Coronary artery (tissue), 2 donors: Measurements from ENCODE around the gene GRIK3.

ENCODE experiments used
- DNase-seq: peaks from one replicate; pipeline ENCODE4 v3.0.0-alpha.2; 2017; ENCODE audit warnings: low spot score
- H3K27ac ChIP-seq, 2 donors: fragments of 200-600 bp; sonication (generic); one replicate each; pipeline ENCODE4 v1.5.1; 2016 to 2019
- H3K4me3 ChIP-seq: fragments of 200-600 bp; sonication (generic); 2 replicates; pipeline ENCODE4 v1.5.1; 2016; ENCODE audit warnings: mild to moderate bottlenecking, moderate library complexity
- TF ChIP-seq, protein P1 (sequence below): fragments of 200-600 bp; sonication (generic); IDR thresholded peaks from one replicate; pipeline ENCODE4 v1.5.1; 2019; ENCODE audit warnings: antibody characterized with exemption

Gene GRIK3

DNA sequence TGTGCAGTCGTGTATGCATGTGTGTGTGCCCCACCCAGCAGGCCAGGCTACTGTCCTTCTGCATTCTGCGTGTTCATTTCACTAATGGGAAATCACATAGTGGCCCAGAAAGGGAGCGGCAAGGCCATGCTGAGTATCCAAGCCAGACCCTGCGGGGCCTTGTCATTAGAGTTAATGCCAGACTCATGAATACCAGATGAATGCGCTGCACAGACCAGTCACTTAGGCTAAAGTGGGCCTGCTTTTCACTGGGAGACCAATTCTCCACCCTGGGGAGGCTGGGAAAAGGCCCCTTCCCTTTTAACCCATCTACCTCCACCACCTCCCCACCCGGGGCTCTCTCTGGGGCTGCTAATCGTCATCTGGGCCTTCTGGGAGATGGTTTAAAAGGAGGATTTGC lies 17.0 kb upstream of the GRIK3 start:
- no peak overlapping the region for H3K27ac ChIP-seq
- no peak overlapping the region for H3K4me3 ChIP-seq
- no peak for DNase-seq
- TF ChIP-seq, protein P1, sequence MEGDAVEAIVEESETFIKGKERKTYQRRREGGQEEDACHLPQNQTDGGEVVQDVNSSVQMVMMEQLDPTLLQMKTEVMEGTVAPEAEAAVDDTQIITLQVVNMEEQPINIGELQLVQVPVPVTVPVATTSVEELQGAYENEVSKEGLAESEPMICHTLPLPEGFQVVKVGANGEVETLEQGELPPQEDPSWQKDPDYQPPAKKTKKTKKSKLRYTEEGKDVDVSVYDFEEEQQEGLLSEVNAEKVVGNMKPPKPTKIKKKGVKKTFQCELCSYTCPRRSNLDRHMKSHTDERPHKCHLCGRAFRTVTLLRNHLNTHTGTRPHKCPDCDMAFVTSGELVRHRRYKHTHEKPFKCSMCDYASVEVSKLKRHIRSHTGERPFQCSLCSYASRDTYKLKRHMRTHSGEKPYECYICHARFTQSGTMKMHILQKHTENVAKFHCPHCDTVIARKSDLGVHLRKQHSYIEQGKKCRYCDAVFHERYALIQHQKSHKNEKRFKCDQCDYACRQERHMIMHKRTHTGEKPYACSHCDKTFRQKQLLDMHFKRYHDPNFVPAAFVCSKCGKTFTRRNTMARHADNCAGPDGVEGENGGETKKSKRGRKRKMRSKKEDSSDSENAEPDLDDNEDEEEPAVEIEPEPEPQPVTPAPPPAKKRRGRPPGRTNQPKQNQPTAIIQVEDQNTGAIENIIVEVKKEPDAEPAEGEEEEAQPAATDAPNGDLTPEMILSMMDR: no peak

DNA sequence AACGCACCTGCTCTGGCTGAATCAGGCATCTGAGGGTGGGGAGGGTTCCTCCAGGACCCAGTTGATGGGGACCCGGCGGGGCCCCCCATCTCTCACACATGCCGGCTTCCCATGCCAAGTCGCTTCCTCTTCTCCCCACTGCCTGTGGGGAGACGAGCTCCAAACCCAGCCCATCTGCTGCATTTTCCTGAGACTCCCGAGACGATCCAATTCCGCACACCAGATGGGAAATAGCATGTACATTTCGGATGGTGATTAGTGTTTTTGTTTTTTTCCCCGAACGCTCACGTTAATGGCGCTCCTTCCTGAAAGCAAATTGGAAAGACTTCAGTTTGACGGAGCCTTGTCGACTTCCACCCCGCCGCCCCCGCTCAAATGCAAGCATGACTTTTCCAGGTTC lies 13.2 kb upstream of the GRIK3 start:
- no peak overlapping the region for H3K4me3 ChIP-seq
- no peak overlapping the region for H3K27ac ChIP-seq
- no peak for DNase-seq
- TF ChIP-seq, protein P1: no peak

DNA sequence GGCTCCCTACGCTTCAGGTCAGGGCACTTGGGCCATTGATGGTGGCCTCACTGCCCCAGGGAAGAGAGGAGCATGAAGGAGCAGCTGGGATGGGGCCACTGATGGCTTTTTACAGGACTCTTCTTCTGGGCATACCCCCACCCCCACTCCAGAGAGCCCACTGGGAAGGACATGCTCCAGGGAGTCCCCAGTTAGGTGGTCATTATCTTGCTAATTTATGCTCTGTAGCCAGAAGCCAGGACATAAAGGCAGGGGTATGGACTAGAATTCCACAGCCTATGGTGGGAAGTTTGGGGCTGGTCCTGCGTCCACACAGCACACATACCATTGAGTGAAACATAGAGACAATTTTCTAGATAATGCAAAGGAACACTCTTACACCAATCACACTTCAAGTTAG lies 8.8 kb upstream of the GRIK3 start:
- no peak for DNase-seq
- no peak overlapping the region for H3K4me3 ChIP-seq
- TF ChIP-seq, protein P1: no peak
- no peak overlapping the region for H3K27ac ChIP-seq

DNA sequence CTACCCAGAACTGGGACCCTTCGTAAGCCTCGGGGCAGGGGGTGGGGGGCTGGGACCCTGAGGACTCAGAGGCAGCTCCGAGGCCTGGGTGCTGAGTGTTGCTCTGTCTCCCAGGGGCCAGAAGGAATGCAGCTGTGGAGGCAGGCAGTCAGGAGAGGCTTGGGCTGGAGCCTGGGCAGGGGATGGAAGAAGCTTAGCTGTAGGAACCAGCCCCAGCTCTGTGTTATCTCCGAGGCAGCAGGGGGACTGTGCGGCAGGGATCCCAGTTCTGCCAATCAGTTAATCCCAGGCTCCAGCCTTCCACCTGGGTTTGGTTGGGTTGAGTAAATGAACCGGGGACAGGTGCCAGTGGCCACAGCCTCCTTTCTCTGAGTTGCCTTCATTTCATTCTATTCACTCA lies 8.2 kb upstream of the GRIK3 start:
- no peak for DNase-seq
- Histone ChIP-seq H3K27ac (no peak overlapping the region), H3K4me3 (no peak overlapping the region)
- TF ChIP-seq, protein P1: no peak

DNA sequence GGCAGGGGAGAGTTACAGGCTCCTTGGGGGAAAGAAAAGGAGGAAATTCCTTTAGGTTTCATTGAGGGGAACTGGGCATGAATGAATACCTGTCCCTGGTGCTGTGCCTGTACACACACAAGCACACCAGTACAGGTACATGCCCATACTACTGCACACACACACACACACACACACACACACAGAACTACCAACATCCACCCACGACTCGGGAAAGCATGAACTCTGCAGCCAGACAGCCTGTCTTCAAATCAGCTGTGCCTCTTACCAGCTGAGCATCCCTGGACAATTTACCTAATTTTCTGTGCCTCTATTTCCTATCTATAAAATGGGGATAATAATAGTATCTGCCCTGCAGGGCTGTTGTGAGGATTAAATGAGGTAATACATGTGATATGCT lies 7.2 kb upstream of the GRIK3 start:
- TF ChIP-seq, protein P1: no peak
- DNase-seq: no peak
- no peak overlapping the region for H3K4me3 ChIP-seq
- no peak overlapping the region for H3K27ac ChIP-seq

DNA sequence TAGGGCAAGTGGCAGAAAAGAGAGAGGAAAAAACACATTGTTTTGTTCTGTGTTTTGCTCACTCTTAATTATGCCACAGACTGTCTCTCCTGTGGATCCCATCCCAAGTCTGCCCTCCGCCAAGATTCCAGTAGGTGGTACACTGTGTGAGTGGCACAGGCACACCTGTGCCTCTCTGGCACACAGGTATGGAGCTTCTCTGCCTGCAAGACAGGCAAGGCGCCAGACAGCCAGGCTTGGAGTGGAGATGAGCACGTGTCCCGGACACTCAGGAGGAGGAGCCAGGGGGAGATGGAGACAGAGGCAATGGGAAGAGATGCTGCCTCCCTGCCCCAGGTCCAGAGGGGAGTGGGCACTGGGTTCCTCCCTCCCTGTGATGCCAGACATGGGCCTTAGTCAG lies 6.5 kb upstream of the GRIK3 start:
- no peak for DNase-seq
- H3K27ac ChIP-seq: no peak overlapping the region
- no peak overlapping the region for H3K4me3 ChIP-seq
- TF ChIP-seq, protein P1: no peak

DNA sequence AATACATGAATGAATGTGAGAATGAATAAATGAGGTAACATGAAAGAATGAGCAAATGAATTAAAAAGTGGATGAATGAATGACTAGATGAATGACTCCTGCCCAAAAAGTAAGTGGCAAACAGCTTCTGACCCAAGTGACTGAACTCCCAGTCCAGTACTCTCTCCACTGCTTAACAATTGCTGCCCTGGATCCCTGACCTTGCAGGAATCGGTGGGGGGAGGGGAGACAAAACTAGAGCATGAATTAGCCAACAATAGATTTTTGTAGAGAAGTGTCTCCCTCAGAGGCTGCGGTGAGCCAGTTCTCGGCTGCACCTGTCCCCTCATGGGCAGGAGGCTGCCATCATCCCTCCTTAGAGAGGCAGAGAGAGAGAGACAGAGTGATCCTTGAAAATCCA lies 5.9 kb upstream of the GRIK3 start:
- no peak for DNase-seq
- H3K27ac ChIP-seq: no peak overlapping the region
- H3K4me3 ChIP-seq: no peak overlapping the region
- TF ChIP-seq, protein P1: no peak
